ENCODE measurements around the gene PIWIL4. TPM values are rescaled to one million over a fixed set of nuclear protein-coding genes. Genes with fewer than 3 reads are reported as not detected.

PIWIL4 gene
- total and polyA plus RNA-seq, 10 donors: 3.5 to 10.3 (median 5.0) TPM

GRCh38 chr11:94664346-94664745 lies 97.2 kb downstream of the PIWIL4 start:
- TF ChIP-seq POLR2A (IDR thresholded peaks at IDR 0.05) (no peak), POLR2AphosphoS5 (IDR thresholded peaks at IDR 0.05) (no peak), CTCF (IDR thresholded peaks at IDR 0.05 in 8 of 11, conservative IDR thresholded peaks at IDR 0.05 in 3 of 11) (no peak)
- intact Hi-C loops (cut with DNase I; ENCODE audit: low total_unique reads): no loop called here
- Histone ChIP-seq H3K9me3 (no peaks in the 10 kb centered on the region), H3K27ac (no peak overlapping the region), H3K4me3 (no peak overlapping the region), H3K36me3 (no peaks in the 10 kb centered on the region), H3K4me1 (no peaks in the 10 kb centered on the region), H3K27me3 (replicated peaks in 1 of 7) (no peaks in the 10 kb centered on the region)
- DNase-seq: no peak

GRCh38 chr11:94665116-94665659 lies 98.0 kb downstream of the PIWIL4 start:
- no peaks in the 10 kb centered on the region for H3K4me1 ChIP-seq
- no peaks in the 10 kb centered on the region for H3K36me3 ChIP-seq
- no peak for TF ChIP-seq POLR2A (IDR thresholded peaks at IDR 0.05)
- TF ChIP-seq POLR2AphosphoS5 (IDR thresholded peaks at IDR 0.05): no peak
- TF ChIP-seq CTCF (IDR thresholded peaks at IDR 0.05 in 8 of 11, conservative IDR thresholded peaks at IDR 0.05 in 3 of 11): no peak
- no peaks in the 10 kb centered on the region for H3K9me3 ChIP-seq
- H3K27ac ChIP-seq: no peak overlapping the region
- no peak overlapping the region for H3K4me3 ChIP-seq
- intact Hi-C loops (cut with DNase I; ENCODE audit: low total_unique reads): no loop called here
- DNase-seq: no peak
- WGBS, 5 donors: 62 to 98% (median 91%) methylated on average over 4 of the region's 4 CpGs
- H3K27me3 ChIP-seq (replicated peaks in 1 of 7): no peaks in the 10 kb centered on the region

- 65 to 78% (median 67%) methylated on average over 7 of the region's 7 CpGs for WGBS, 5 donors
- no peak for TF ChIP-seq POLR2AphosphoS5 (IDR thresholded peaks at IDR 0.05)
- TF ChIP-seq CTCF (IDR thresholded peaks at IDR 0.05 in 8 of 11, conservative IDR thresholded peaks at IDR 0.05 in 3 of 11): no peak
- TF ChIP-seq POLR2A (IDR thresholded peaks at IDR 0.05): no peak
- Histone ChIP-seq H3K27me3 (replicated peaks in 1 of 7) (no peaks in the 10 kb centered on the region), H3K4me1 (no peaks in the 10 kb centered on the region), H3K4me3 (no peak overlapping the region), H3K9me3 (peaks cover 0 to 6% (median 0%) of the 10 kb centered on the region in 8 donors), H3K27ac (no peak overlapping the region), H3K36me3 (no peaks in the 10 kb centered on the region)
- intact Hi-C loops (cut with DNase I; ENCODE audit: low total_unique reads): no loop called here
- DNase-seq: no peak
These were observed 99.9 kb downstream of the PIWIL4 start for GRCh38 chr11:94666792-94667721.

- Histone ChIP-seq H3K4me3 (no peak overlapping the region), H3K27ac (no peak overlapping the region), H3K27me3 (replicated peaks in 1 of 7) (no peaks in the 10 kb centered on the region), H3K36me3 (no peaks in the 10 kb centered on the region), H3K4me1 (no peaks in the 10 kb centered on the region), H3K9me3 (peaks cover 0 to 13% (median 0%) of the 10 kb centered on the region in 8 donors)
- no peak for DNase-seq
- 76 to 85% (median 80%) methylated on average over 2 of the region's 2 CpGs for WGBS, 5 donors
- no peak for TF ChIP-seq POLR2A (IDR thresholded peaks at IDR 0.05)
- TF ChIP-seq CTCF (IDR thresholded peaks at IDR 0.05 in 8 of 11, conservative IDR thresholded peaks at IDR 0.05 in 3 of 11): no peak
- intact Hi-C loops (cut with DNase I; ENCODE audit: low total_unique reads): no loop called here
These were observed 101.1 kb downstream of the PIWIL4 start for GRCh38 chr11:94668212-94668793.

Data from spleen (tissue), 11 donors.